HG03521 (cell line): ENCODE measurements around the gene FLT1.

Source experiments
- ATAC-seq: cut with Tn5 transposase; IDR thresholded peaks from one replicate; pipeline ENCODE4 v1.9.1; 2021; ENCODE audit warnings: mild to moderate bottlenecking, moderate library complexity; ENCODE audit not compliant: unreplicated experiment

FLT1 gene

GRCh38 chr13:28327373-28328270 lies 167.3 kb downstream of the FLT1 start:
- no peak for ATAC-seq

GRCh38 chr13:28326056-28326455 lies 168.9 kb downstream of the FLT1 start:
- ATAC-seq, result no peak

- ATAC-seq, result no peak
Observed at GRCh38 chr13:28325022-28325421, 169.9 kb downstream of the FLT1 start.

- no peak for ATAC-seq
Observed at GRCh38 chr13:28324181-28324789, 170.6 kb downstream of the FLT1 start.

- no peak for ATAC-seq
Observed at GRCh38 chr13:28322256-28322905, 172.5 kb downstream of the FLT1 start.

- no peak for ATAC-seq
Observed at GRCh38 chr13:28321756-28322155, 173.2 kb downstream of the FLT1 start.

- ATAC-seq, result no peak
Observed at GRCh38 chr13:28320884-28321574, 173.9 kb downstream of the FLT1 start.

GRCh38 chr13:28320209-28320608 lies 174.7 kb downstream of the FLT1 start:
- ATAC-seq, result no peak

- no peak for ATAC-seq
Observed at GRCh38 chr13:28319528-28319927, 175.4 kb downstream of the FLT1 start.

- no peak for ATAC-seq
Observed at GRCh38 chr13:28318496-28318895, 176.4 kb downstream of the FLT1 start.

GRCh38 chr13:28316836-28317235 lies 178.1 kb downstream of the FLT1 start:
- ATAC-seq, result no peak

- no peak for ATAC-seq
Observed at GRCh38 chr13:28316129-28316528, 178.8 kb downstream of the FLT1 start.

GRCh38 chr13:28314879-28315278 lies 180.0 kb downstream of the FLT1 start:
- no peak for ATAC-seq

- no peak for ATAC-seq
Observed at GRCh38 chr13:28313579-28313978, 181.3 kb downstream of the FLT1 start.

GRCh38 chr13:28306325-28306724 lies 188.6 kb downstream of the FLT1 start:
- ATAC-seq, result no peak

GRCh38 chr13:28301839-28302238 lies 193.1 kb downstream of the FLT1 start:
- no peak for ATAC-seq

- no peak for ATAC-seq
Observed at GRCh38 chr13:28299916-28300315, 195.0 kb downstream of the FLT1 start.

- ATAC-seq, result no peak
Observed at GRCh38 chr13:28297341-28297740, 197.6 kb downstream of the FLT1 start.

- no peak for ATAC-seq
Observed at GRCh38 chr13:28286263-28286662, 208.7 kb downstream of the FLT1 start.

- no peak for ATAC-seq
Observed at GRCh38 chr13:28283600-28283999, 211.3 kb downstream of the FLT1 start.

GRCh38 chr13:28282451-28282850 lies 212.5 kb downstream of the FLT1 start:
- ATAC-seq, result no peak
